WTC11 (cell line): Measurements from ENCODE around the gene EPHA2.

Experiments used
- ARID4B ChIP-seq: sonication (generic); formaldehyde crosslinking; IDR thresholded peaks from 2 replicates; pipeline ENCODE4 v1.8.0; 2023; ENCODE audit warnings: missing genetic modification reagents, mild to moderate bottlenecking, borderline replicate concordance
- ATF1 ChIP-seq: sonication (generic); formaldehyde crosslinking; IDR thresholded peaks from 2 replicates; pipeline ENCODE4 v1.8.1; 2023; ENCODE audit warnings: mild to moderate bottlenecking, moderate library complexity, missing genetic modification reagents
- CREB1 ChIP-seq: sonication (generic); formaldehyde crosslinking; IDR thresholded peaks from 2 replicates; pipeline ENCODE4 v1.8.0; 2023; ENCODE audit warnings: mild to moderate bottlenecking, missing genetic modification reagents
- E2F5 ChIP-seq: sonication (generic); formaldehyde crosslinking; IDR thresholded peaks from 2 replicates; pipeline ENCODE4 v1.8.1; 2022; ENCODE audit warnings: mild to moderate bottlenecking, moderate library complexity, missing genetic modification reagents
- ELF4 ChIP-seq: sonication (generic); formaldehyde crosslinking; IDR thresholded peaks from 2 replicates; pipeline ENCODE4 v1.8.1; 2022; ENCODE audit warnings: low read depth, mild to moderate bottlenecking, moderate library complexity, missing genetic modification reagents
- FOXK1 ChIP-seq: sonication (generic); formaldehyde crosslinking; IDR thresholded peaks from 2 replicates; pipeline ENCODE4 v1.8.0; 2022; ENCODE audit warnings: mild to moderate bottlenecking, moderate library complexity, missing genetic modification reagents
- NR3C1 ChIP-seq: sonication (generic); formaldehyde crosslinking; conservative IDR thresholded peaks from 2 replicates; pipeline ENCODE4 v1.8.1; 2023; ENCODE audit warnings: low read depth, mild to moderate bottlenecking, missing genetic modification reagents
- SMAD3 ChIP-seq: sonication (generic); formaldehyde crosslinking; IDR thresholded peaks from 2 replicates; pipeline ENCODE4 v1.8.0; 2022; ENCODE audit warnings: missing genetic modification reagents, mild to moderate bottlenecking, borderline replicate concordance
- SMAD4 ChIP-seq: sonication (generic); formaldehyde crosslinking; IDR thresholded peaks from 2 replicates; pipeline ENCODE4 v1.8.0; 2022; ENCODE audit warnings: mild to moderate bottlenecking, missing genetic modification reagents
- ZNF317 ChIP-seq: sonication (generic); formaldehyde crosslinking; IDR thresholded peaks from 2 replicates; pipeline ENCODE4 v1.8.1; 2023; ENCODE audit warnings: low read depth, mild to moderate bottlenecking, moderate library complexity, missing genetic modification reagents, borderline replicate concordance
- TF ChIP-seq, protein P1 (sequence below): fragments of 200-600 bp; IDR thresholded peaks from 2 replicates; pipeline ENCODE4 v1.8.0; 2022; ENCODE audit warnings: antibody characterized with exemption
- TF ChIP-seq, protein P2 (sequence below): sonication (generic); formaldehyde crosslinking; IDR thresholded peaks from 2 replicates; pipeline ENCODE4 v1.8.1; 2023; ENCODE audit warnings: mild to moderate bottlenecking, missing genetic modification reagents, moderate library complexity

DNA sequence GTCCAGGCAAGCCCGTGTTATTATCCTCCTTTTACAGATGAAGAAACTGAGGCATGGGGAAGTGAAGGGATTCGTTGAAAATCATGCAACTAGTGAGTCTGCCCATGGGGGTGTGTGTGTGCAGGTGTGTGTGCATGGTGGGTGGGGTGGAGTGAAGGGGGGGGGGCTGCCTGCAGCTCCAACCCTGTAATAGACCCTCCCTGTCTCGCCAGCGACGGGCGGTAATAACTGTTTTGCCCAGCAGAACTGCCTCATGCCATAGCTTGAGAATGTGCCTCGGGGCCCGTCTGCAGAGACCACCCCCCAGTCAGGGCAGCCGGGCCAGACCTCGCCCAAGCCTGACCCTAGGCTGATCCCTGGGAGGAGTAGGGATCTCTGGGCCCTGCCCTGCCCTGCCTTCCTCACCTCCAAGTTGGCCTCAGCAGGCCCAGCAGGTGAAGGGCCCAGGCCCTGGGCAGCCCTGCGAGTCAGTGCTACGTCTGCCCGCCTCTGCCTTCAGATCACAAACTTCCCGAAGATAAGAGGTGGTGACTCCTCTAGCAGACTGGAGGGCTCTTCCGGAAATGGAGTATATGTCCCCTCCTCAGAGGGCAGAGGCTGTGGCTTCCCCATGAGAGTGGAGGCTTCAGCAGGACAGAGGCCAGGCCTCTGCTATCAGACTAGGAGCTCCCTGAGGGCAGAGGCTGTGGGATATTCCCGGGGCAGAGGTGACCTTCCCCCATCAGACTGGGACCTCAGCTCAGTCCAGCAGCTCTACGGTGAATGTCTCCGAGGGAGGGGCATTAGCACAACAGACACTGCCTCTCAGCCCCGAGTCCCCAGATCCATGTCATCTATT is 15.7 kb upstream of the EPHA2 start:
- TF ChIP-seq, protein P1, sequence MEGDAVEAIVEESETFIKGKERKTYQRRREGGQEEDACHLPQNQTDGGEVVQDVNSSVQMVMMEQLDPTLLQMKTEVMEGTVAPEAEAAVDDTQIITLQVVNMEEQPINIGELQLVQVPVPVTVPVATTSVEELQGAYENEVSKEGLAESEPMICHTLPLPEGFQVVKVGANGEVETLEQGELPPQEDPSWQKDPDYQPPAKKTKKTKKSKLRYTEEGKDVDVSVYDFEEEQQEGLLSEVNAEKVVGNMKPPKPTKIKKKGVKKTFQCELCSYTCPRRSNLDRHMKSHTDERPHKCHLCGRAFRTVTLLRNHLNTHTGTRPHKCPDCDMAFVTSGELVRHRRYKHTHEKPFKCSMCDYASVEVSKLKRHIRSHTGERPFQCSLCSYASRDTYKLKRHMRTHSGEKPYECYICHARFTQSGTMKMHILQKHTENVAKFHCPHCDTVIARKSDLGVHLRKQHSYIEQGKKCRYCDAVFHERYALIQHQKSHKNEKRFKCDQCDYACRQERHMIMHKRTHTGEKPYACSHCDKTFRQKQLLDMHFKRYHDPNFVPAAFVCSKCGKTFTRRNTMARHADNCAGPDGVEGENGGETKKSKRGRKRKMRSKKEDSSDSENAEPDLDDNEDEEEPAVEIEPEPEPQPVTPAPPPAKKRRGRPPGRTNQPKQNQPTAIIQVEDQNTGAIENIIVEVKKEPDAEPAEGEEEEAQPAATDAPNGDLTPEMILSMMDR, result no peak
- TF ChIP-seq SMAD3 (CRISPR knock-in tag) (no peak), ELF4 (CRISPR knock-in tag) (no peak), CREB1 (CRISPR knock-in tag) (no peak), ARID4B (CRISPR knock-in tag) (no peak), ZNF317 (no peak), FOXK1 (CRISPR knock-in tag) (no peak), ATF1 (no peak), NR3C1 (CRISPR knock-in tag) (no peak), E2F5 (no peak), SMAD4 (no peak)
- TF ChIP-seq, protein P2, sequence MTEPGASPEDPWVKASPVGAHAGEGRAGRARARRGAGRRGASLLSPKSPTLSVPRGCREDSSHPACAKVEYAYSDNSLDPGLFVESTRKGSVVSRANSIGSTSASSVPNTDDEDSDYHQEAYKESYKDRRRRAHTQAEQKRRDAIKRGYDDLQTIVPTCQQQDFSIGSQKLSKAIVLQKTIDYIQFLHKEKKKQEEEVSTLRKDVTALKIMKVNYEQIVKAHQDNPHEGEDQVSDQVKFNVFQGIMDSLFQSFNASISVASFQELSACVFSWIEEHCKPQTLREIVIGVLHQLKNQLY, result no peak
